GM12878 (cell line): ENCODE results near the gene ARFIP1. TPM values are rescaled to one million over a fixed set of nuclear protein-coding genes. Genes with fewer than 3 reads are reported as not detected.

Experiments
- ATAC-seq: fragments of 200-7000 bp; cut with Tn5 transposase; 3 replicates; pipeline ENCODE4 v1.9.1; 2020; ENCODE audit warnings: mild to moderate bottlenecking, moderate library complexity
- BruUV-seq: library from RNA; stranded (reverse); fragments of 400-500 nt; replicated peaks from 2 replicates; lab custom pipeline; 2021; lab: Mats Ljungman, UMichigan
- CTCF ChIA-PET: fragments of 300-600 bp; sonication (Branson Sonifier 250); formaldehyde crosslinking; extraction: SDS; loops from one replicate; lab custom pipeline; 2021; ENCODE audit warnings: inconsistent platforms; lab: Yijun Ruan, JAX
- POLR2A ChIA-PET: fragments of 350-600 bp; formaldehyde crosslinking; extraction: SDS; loops from one replicate; lab custom pipeline; 2021; ENCODE audit warnings: inconsistent platforms; lab: Charles Lee
- RAD21 ChIA-PET: fragments of 300-600 bp; sonication (Branson Sonifier 250); formaldehyde crosslinking; loops from one replicate; lab custom pipeline; 2023; ENCODE audit warnings: antibody characterized with exemption; ENCODE audit not compliant: unreplicated experiment; lab: Charles Lee
- SMC1A ChIA-PET: fragments of 300-600 bp; sonication (Branson Sonifier 250); formaldehyde crosslinking; loops from one replicate; lab custom pipeline; 2023; ENCODE audit not compliant: unreplicated experiment, uncharacterized antibody; lab: Charles Lee
- DNase-seq: peaks from one replicate; pipeline ENCODE4 v3.0.0-alpha.2; 2011; ENCODE audit warnings: low read depth, low spot score
- FAIRE-seq: peaks from 3 replicates; lab custom pipeline; 2011; peaks lifted over from hg19 to GRCh38; lab: Jason Lieb, UNC
- H2AFZ ChIP-seq: 2 replicates; pipeline ENCODE4 v1.6.0; 2011; ENCODE audit warnings: low read depth, low read length, control low read depth; ENCODE audit not compliant: control insufficient read depth
- H3K27ac ChIP-seq: 2 replicates; pipeline ENCODE4 v1.5.1; 2011; ENCODE audit warnings: control low read depth; ENCODE audit not compliant: control insufficient read depth, insufficient read depth
- H3K27me3 ChIP-seq, 2 experiments: replicated peaks in 1 of 2; 2 replicates each; pipeline versions ENCODE4 v1.6.0 to v1.6.1; 2011; ENCODE audit warnings: low read length in 1 of 2; ENCODE audit not compliant: control insufficient read depth in 2 of 2, insufficient read depth in 2 of 2
- H3K36me3 ChIP-seq, 2 experiments: 2 replicates each; pipeline ENCODE4 v1.5.1; 2011; ENCODE audit warnings: low read length in 1 of 2; ENCODE audit not compliant: control insufficient read depth in 2 of 2, insufficient read depth in 2 of 2
- H3K4me1 ChIP-seq: 2 replicates; pipeline ENCODE4 v1.6.1; 2011; ENCODE audit warnings: mild to moderate bottlenecking, low read length, moderate library complexity, mixed read lengths; ENCODE audit not compliant: control insufficient read depth, insufficient read depth
- H3K4me2 ChIP-seq: 2 replicates; pipeline ENCODE4 v1.6.0; 2011; ENCODE audit warnings: control low read depth; ENCODE audit not compliant: control insufficient read depth, insufficient read depth
- H3K4me3 ChIP-seq: fragments of 200-600 bp; sonication (generic); 2 replicates; pipeline ENCODE4 v1.5.1; 2016
- H3K79me2 ChIP-seq: 2 replicates; pipeline ENCODE4 v1.6.0; 2011; ENCODE audit warnings: low read length; ENCODE audit not compliant: control insufficient read depth, insufficient read depth
- H3K9ac ChIP-seq: 2 replicates; pipeline ENCODE4 v1.8.0; 2011; ENCODE audit warnings: low read length, control low read depth, mixed read lengths; ENCODE audit not compliant: control insufficient read depth, insufficient read depth
- H3K9me3 ChIP-seq: replicated peaks from 3 replicates; pipeline ENCODE4 v1.5.1; 2011; ENCODE audit warnings: mild to moderate bottlenecking, low read length; ENCODE audit not compliant: control insufficient read depth, insufficient read depth
- H4K20me1 ChIP-seq: 2 replicates; pipeline ENCODE4 v1.6.0; 2011; ENCODE audit not compliant: control insufficient read depth, insufficient read depth
- ASH2L ChIP-seq: fragments of 300-600, 200-600 bp; sonication (generic); IDR thresholded peaks from 2 replicates; pipeline ENCODE4 v1.6.1; 2017; ENCODE audit warnings: low read depth, mild to moderate bottlenecking, borderline replicate concordance
- CBX5 ChIP-seq: sonication (generic); IDR thresholded peaks from 2 replicates; pipeline ENCODE4 v1.6.1; 2016; ENCODE audit warnings: low read depth, moderate library complexity, mild to moderate bottlenecking, inconsistent platforms
- CHD1 ChIP-seq: IDR thresholded peaks from 2 replicates; pipeline ENCODE4 v1.6.1; 2012; ENCODE audit warnings: low read depth, low read length, improper control_type of control experiment
- HCFC1 ChIP-seq: fragments of 150-350 bp; IDR thresholded peaks from 2 replicates; pipeline ENCODE4 v1.6.1; 2014; ENCODE audit warnings: low read length
- HSF1 ChIP-seq: fragments of 150-350 bp; IDR thresholded peaks from 2 replicates; pipeline ENCODE4 v1.6.1; 2014; ENCODE audit warnings: mild to moderate bottlenecking, low read depth, low read length
- LARP7 ChIP-seq: fragments of 450-650 bp; IDR thresholded peaks from 2 replicates; pipeline ENCODE4 v1.6.1; 2017; ENCODE audit warnings: mild to moderate bottlenecking
- PBX3 ChIP-seq: IDR thresholded peaks from 2 replicates; pipeline ENCODE4 v1.6.1; 2011; ENCODE audit warnings: mild to moderate bottlenecking, low read depth, low read length, moderate library complexity; ENCODE audit not compliant: insufficient replicate concordance
- PRDM15 ChIP-seq: fragments of 450-650 bp; formaldehyde crosslinking; IDR thresholded peaks from 2 replicates; pipeline ENCODE4 v1.4.0; 2020; ENCODE audit warnings: mild to moderate bottlenecking, moderate library complexity
- RFX5 ChIP-seq: IDR thresholded peaks from 2 replicates; pipeline ENCODE4 v1.6.1; 2011; ENCODE audit warnings: low read depth, low read length, improper control_type of control experiment
- SIN3A ChIP-seq: IDR thresholded peaks from 2 replicates; pipeline ENCODE4 v1.6.1; 2012; ENCODE audit warnings: low read depth, low read length, improper control_type of control experiment
- ZBED1 ChIP-seq: IDR thresholded peaks from 2 replicates; pipeline ENCODE4 v1.6.1; 2016; ENCODE audit warnings: borderline replicate concordance
- ZZZ3 ChIP-seq: IDR thresholded peaks from 2 replicates; pipeline ENCODE4 v1.6.1; 2011; ENCODE audit warnings: low read depth; ENCODE audit not compliant: control insufficient read depth, insufficient read length
- WGBS: methylation state at CpG from one replicate; pipeline ENCODE4 v1.1.6; 2016; ENCODE audit warnings: low lambda C conversion rate; ENCODE audit not compliant: insufficient replicate concordance, insufficient coverage; ENCODE audit errors: missing lambda C conversion rate; 5-methylcytosine and 5-hydroxymethylcytosine counted together
- in situ Hi-C: fragments of 300-500 bp; cut with MboI; formaldehyde crosslinking; loops from 9 replicates; pipeline ENCODE4 v1.14.3; 2018; ENCODE audit warnings: mixed read lengths
- intact Hi-C: fragments of 100-400 bp; cut with micrococcal nuclease; formaldehyde crosslinking; loops from one replicate; pipeline ENCODE4 v1.14.2; 2022; ENCODE audit not compliant: unreplicated experiment
- polyA plus RNA-seq, 11 experiments: library from polyadenylated mRNA; depleted of rRNA in 4 of 11; unstranded in 6 of 11; stranded (reverse) in 5 of 11; fragments of >200 nt; fragmentation: Nextera tagmentation in 4 of 11; fragmentation: Illumina TruSeq in 1 of 11; extraction: Ambion mirVana in 4 of 11; extraction: Trizol in 1 of 11; gene quantifications; 1 replicate in 1 of 11; 2 replicates in 10 of 11; pipeline versions ENCODE4 v1.2.1 to v1.2.3, GENCODE V29; 2011 to 2016; ENCODE audit warnings: inconsistent platforms in 2 of 11, missing spikeins in 2 of 11, low read depth in 1 of 11
- total RNA-seq, 4 experiments: library from RNA; depleted of rRNA in 3 of 4; stranded (reverse); fragments of >200 nt in 3 of 4; fragmentation: Illumina TruSeq in 1 of 4; extraction: Trizol in 1 of 4; gene quantifications; 2 replicates each; pipeline versions ENCODE4 v1.2.1 to v1.2.3, GENCODE V29; 2013 to 2021

ARFIP1 gene
- total and polyA plus RNA-seq, 10 of the 15 experiments (the other 5 are each of a cell fraction or from before 2014, with no cell fraction given): 9.5 to 21.7 (median 15.4) TPM

- Histone ChIP-seq H3K27me3 (no peaks in the 10 kb centered on the region), H3K4me3 (no peak overlapping the region), H3K27ac (no peak overlapping the region), H3K79me2 (no peaks in the 10 kb centered on the region), H3K9ac (no peak overlapping the region), H3K4me2 (no peak overlapping the region), H2AFZ (no peak overlapping the region), H4K20me1 (no peaks in the 10 kb centered on the region), H3K9me3 (peaks cover 3% of the 10 kb centered on the region; the same call in 2 of the 3 replicates), H3K4me1 (no peaks in the 10 kb centered on the region), H3K36me3 (no peaks in the 10 kb centered on the region)
- 100% methylated on average over 1 of the region's 2 CpGs for WGBS
- BruUV-seq: no TSS peak
- FAIRE-seq (no peak), ATAC-seq (no peak), DNase-seq (no peak)
- ChIA-PET CTCF (no interaction called here), POLR2A (no interaction called here), RAD21 (no interaction called here), SMC1A (interaction anchor here (0.9 kb wide), 2 partner anchors 8 to 17 kb away, joined by 3 read pairs; no protein-coding TSS in a partner anchor)
- intact Hi-C loops: no loop called here
- TF ChIP-seq ASH2L (no peak), RFX5 (no peak), HCFC1 (no peak), CBX5 (no peak), PBX3 (no peak), SIN3A (no peak)
- in situ Hi-C loops: no loop called here
Measured at GRCh38 chr4:152919826-152920225, 140.1 kb downstream of the ARFIP1 start.

- CTCF ChIA-PET: interaction anchor here (1.1 kb wide), 1 partner anchor 40 kb away, joined by 4 read pairs; no protein-coding TSS in a partner anchor
- RAD21 ChIA-PET: no interaction called here
- ATAC-seq (no peak), FAIRE-seq (no peak), DNase-seq (no peak)
- H3K27ac ChIP-seq: no peak overlapping the region
- intact Hi-C loops: no loop called here
- BruUV-seq: no TSS peak
- no peaks in the 10 kb centered on the region for H3K79me2 ChIP-seq
- no peak overlapping the region for H2AFZ ChIP-seq
- in situ Hi-C loops: no loop called here
- no peak overlapping the region for H3K9ac ChIP-seq
- no peaks in the 10 kb centered on the region for H4K20me1 ChIP-seq
- H3K4me1 ChIP-seq: no peaks in the 10 kb centered on the region
- H3K4me3 ChIP-seq: no peak overlapping the region
- H3K27me3 ChIP-seq: no peaks in the 10 kb centered on the region
- POLR2A ChIA-PET: no interaction called here
- peaks cover 3% of the 10 kb centered on the region; the same call in 2 of the 3 replicates for H3K9me3 ChIP-seq
- no peaks in the 10 kb centered on the region for H3K36me3 ChIP-seq
- WGBS: 0% methylated on average over 1 of the region's 1 CpG
- H3K4me2 ChIP-seq: no peak overlapping the region
- SMC1A ChIA-PET: interaction anchor here (0.9 kb wide), 2 partner anchors 9 to 17 kb away, joined by 3 read pairs; no protein-coding TSS in a partner anchor
- TF ChIP-seq ZBED1: no peak
- TF ChIP-seq ZZZ3: no peak
- no peak for TF ChIP-seq SIN3A
- TF ChIP-seq CHD1: no peak
- no peak for TF ChIP-seq PRDM15 (CRISPR knock-in tag)
- no peak for TF ChIP-seq LARP7
- no peak for TF ChIP-seq HSF1
Measured at GRCh38 chr4:152920768-152921167, 141.0 kb downstream of the ARFIP1 start.
